Neural progenitor cell (in vitro differentiated cells): ENCODE results near the gene GULP1.

Experiments used
- EZH2 ChIP-seq: fragments of 200-600 bp; sonication (generic); IDR thresholded peaks from 2 replicates; pipeline ENCODE4 v1.6.1; 2017; ENCODE audit warnings: antibody characterized with exemption, mild to moderate bottlenecking, moderate library complexity
- EZH2phosphoT487 ChIP-seq: fragments of 200-600 bp; sonication (generic); IDR thresholded peaks from 2 replicates; pipeline ENCODE4 v1.6.1; 2017; ENCODE audit warnings: antibody characterized with exemption

- TF ChIP-seq EZH2phosphoT487 (no peak), EZH2 (no peak)
These were observed 94.2 kb downstream of the GULP1 start for GRCh38 chr2:188385857-188386256.
